ENCODE measurements around the gene AOAH. TPM values are rescaled to one million over a fixed set of nuclear protein-coding genes. Genes with fewer than 3 reads are reported as not detected.

AOAH gene
- total and polyA plus RNA-seq, 2 donors (not counting 3 experiments of a cell fraction or from before 2014, with no cell fraction given): not detected

DNA sequence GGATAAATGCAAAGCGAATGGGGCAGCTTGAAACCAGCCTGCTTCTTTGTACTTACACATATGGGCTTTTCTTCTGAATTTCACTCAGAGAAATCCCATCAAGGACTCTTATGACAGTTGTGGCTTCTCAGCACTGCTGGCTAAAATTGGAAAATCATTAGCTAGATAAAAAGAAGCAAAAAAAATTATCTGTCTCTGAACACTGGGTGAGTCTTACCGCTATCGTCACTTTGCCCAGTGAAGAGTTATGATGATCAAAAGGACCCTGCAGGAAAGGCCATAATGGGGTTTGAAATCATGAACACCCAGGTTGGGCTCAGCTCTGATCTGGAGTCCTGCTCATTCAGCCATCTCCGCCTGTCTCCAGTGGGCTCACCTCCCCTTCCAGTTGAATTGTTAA is 34.3 kb downstream of the AOAH start:
- no peaks in the 10 kb centered on the region for H3K79me2 ChIP-seq (ENCODE audit: control insufficient read depth, insufficient read depth, low read length)

More for the DNA sequence above, 34.3 kb downstream of the AOAH start:
- no peak for TF ChIP-seq FOS (IDR thresholded peaks at IDR 0.05; ENCODE audit: borderline replicate concordance, insufficient read depth, low read length)
- TF ChIP-seq GATA2 (IDR thresholded peaks at IDR 0.05; ENCODE audit: insufficient read depth, insufficient read length, low read depth, low read length): no peak
- no peak for TF ChIP-seq EZH2 (IDR thresholded peaks at IDR 0.05; ENCODE audit: borderline replicate concordance, low read depth, low read length, severe bottlenecking)
- TF ChIP-seq JUN (IDR thresholded peaks at IDR 0.05; ENCODE audit: borderline replicate concordance, insufficient read depth, insufficient read length, low read depth): no peak
- TF ChIP-seq POLR2AphosphoS5 (IDR thresholded peaks at IDR 0.05; ENCODE audit: insufficient read depth, low read depth, low read length): no peak
- TF ChIP-seq MYC (IDR thresholded peaks at IDR 0.05; ENCODE audit: low read depth, low read length): no peak
- no peak for TF ChIP-seq CTCF (IDR thresholded peaks at IDR 0.05; ENCODE audit: extremely low read depth in 1 of 2, insufficient read depth in 1 of 2, low read depth in 1 of 2, low read length in 2 of 2)
- TF ChIP-seq POLR2A (IDR thresholded peaks at IDR 0.05; ENCODE audit: low read depth, low read length): no peak
- TF ChIP-seq, protein P1, sequence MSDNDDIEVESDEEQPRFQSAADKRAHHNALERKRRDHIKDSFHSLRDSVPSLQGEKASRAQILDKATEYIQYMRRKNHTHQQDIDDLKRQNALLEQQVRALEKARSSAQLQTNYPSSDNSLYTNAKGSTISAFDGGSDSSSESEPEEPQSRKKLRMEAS (IDR thresholded peaks at IDR 0.05; ENCODE audit: insufficient read depth, insufficient read length): no peak
- no peak overlapping the region for H3K9ac ChIP-seq (replicated peaks; ENCODE audit: extremely low read depth, insufficient read depth, low read length)
- dilution Hi-C loops (cut with MboI; ENCODE audit: extremely low pct_ligation_motif_present, low sequenced_read_pairs): no loop called here
- peaks cover 0 to 2% of the 10 kb centered on the region in 2 experiments for H3K27me3 ChIP-seq (ENCODE audit: control insufficient read depth in 2 of 2, insufficient read depth in 2 of 2, low read length in 2 of 2)
- no peaks in the 10 kb centered on the region for H3K9me3 ChIP-seq (replicated peaks; ENCODE audit: control insufficient read depth, insufficient read depth, low read length)
- no peak for DNase-seq (ENCODE audit: low read depth, low spot score)
- POLR2A ChIA-PET: no interaction called here
- no TSS peak for BruUV-seq (replicated peaks)
- H3K36me3 ChIP-seq (ENCODE audit: control insufficient read depth in 2 of 2, extremely low read depth in 1 of 2, insufficient read depth in 2 of 2, low read length in 2 of 2): no peaks in the 10 kb centered on the region
- no peak overlapping the region for H3K4me2 ChIP-seq (ENCODE audit: insufficient read depth, low read length)
- intact Hi-C loops (cut with micrococcal nuclease): no loop called here
- FAIRE-seq: no peak
- H2AFZ ChIP-seq (ENCODE audit: low read depth, low read length): no peak overlapping the region
- no peak overlapping the region for H3K27ac ChIP-seq (ENCODE audit: insufficient read depth, low read depth, low read length)
- H3K4me1 ChIP-seq (ENCODE audit: control insufficient read depth, extremely low read depth, insufficient read depth, low read length): peaks cover 3% of the 10 kb centered on the region
- H3K4me3 ChIP-seq (replicated peaks in 1 of 3; ENCODE audit: insufficient read depth in 1 of 3, low read depth in 1 of 3, low read length in 3 of 3): no peak overlapping the region
- no peaks in the 10 kb centered on the region for H3K9me1 ChIP-seq (replicated peaks; ENCODE audit: control insufficient read depth, extremely low read depth, insufficient read depth, low read length)
- no peaks in the 10 kb centered on the region for H4K20me1 ChIP-seq (replicated peaks; ENCODE audit: control insufficient read depth, extremely low read depth, insufficient read depth, low read length)
- CTCF ChIA-PET: interaction anchor here (1.3 kb wide), 1 partner anchor 19 kb away, joined by 5 read pairs; no protein-coding TSS in a partner anchor

Measured in endothelial cell of umbilical vein (primary cell).